ENCODE results near the gene PTPN5. TPM values are rescaled to one million over a fixed set of nuclear protein-coding genes. Genes with fewer than 3 reads are reported as not detected.

Gene PTPN5
- total RNA-seq, 1 experiment from 2014 or later = not detected

GRCh38 chr11:18780896-18781295, 10.7 kb downstream of the PTPN5 start:
- DNase-seq = no peak
- Mint-ChIP-seq H3K27ac (ENCODE audit: unreplicated experiment) (no peak overlapping the region), H3K4me1 (ENCODE audit: low read depth, unreplicated experiment) (peaks cover 7% of the 10 kb centered on the region), H3K27me3 (ENCODE audit: insufficient read depth, unreplicated experiment) (peaks cover 2% of the 10 kb centered on the region), H3K36me3 (ENCODE audit: insufficient read depth, unreplicated experiment) (no peaks in the 10 kb centered on the region), H3K4me3 (ENCODE audit: unreplicated experiment) (no peak overlapping the region), H3K9me3 (ENCODE audit: unreplicated experiment) (no peaks in the 10 kb centered on the region)
- CTCF ChIA-PET = interaction anchor here (0.6 kb wide), 1 partner anchor 611 kb away, joined by 3 read pairs; no protein-coding TSS in a partner anchor
- POLR2A ChIA-PET = no interaction called here
- no peaks in the 10 kb centered on the region for H3K9me3 ChIP-seq
- H3K27me3 ChIP-seq (replicated peaks; ENCODE audit: control insufficient read depth, insufficient read depth, low read length) = no peaks in the 10 kb centered on the region
- H3K4me1 ChIP-seq = no peaks in the 10 kb centered on the region
- no TSS peak for BruUV-seq (replicated peaks)
- TF ChIP-seq, protein P1, sequence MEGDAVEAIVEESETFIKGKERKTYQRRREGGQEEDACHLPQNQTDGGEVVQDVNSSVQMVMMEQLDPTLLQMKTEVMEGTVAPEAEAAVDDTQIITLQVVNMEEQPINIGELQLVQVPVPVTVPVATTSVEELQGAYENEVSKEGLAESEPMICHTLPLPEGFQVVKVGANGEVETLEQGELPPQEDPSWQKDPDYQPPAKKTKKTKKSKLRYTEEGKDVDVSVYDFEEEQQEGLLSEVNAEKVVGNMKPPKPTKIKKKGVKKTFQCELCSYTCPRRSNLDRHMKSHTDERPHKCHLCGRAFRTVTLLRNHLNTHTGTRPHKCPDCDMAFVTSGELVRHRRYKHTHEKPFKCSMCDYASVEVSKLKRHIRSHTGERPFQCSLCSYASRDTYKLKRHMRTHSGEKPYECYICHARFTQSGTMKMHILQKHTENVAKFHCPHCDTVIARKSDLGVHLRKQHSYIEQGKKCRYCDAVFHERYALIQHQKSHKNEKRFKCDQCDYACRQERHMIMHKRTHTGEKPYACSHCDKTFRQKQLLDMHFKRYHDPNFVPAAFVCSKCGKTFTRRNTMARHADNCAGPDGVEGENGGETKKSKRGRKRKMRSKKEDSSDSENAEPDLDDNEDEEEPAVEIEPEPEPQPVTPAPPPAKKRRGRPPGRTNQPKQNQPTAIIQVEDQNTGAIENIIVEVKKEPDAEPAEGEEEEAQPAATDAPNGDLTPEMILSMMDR (IDR thresholded peaks at IDR 0.05; ENCODE audit: insufficient read depth in 1 of 2, low read depth in 1 of 2, low read length in 1 of 2, severe bottlenecking in 1 of 2, unreplicated experiment in 1 of 2) = no peak
- no peaks in the 10 kb centered on the region for H3K36me3 ChIP-seq (ENCODE audit: control insufficient read depth, insufficient read depth, low read length)
- H3K4me3 ChIP-seq (ENCODE audit: low read depth, low read length) = no peak overlapping the region
- intact Hi-C loops (cut with micrococcal nuclease; ENCODE audit: unreplicated experiment) = no loop called here

DNA sequence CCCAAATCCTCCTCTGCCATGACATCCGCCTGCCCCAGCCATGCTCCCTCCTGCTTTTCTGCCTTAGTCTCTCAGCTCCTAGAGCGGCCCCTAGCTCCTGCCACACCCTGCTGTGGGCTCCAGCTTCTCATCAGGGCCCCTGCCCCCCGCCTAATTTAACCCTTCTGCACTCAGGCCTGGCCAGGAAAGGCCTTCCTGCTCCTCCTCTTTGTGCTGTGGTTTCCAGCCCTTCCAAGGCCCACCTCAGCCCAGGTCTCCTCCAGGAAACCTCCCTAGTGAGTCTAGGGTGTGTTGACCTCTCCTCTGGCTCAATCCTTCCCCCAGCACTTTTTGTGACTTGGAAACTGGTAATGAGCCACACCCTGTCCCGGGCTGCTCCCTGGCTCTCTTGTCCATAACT, 11.3 kb downstream of the PTPN5 start:
- Mint-ChIP-seq H3K9me3 (ENCODE audit: unreplicated experiment) (no peaks in the 10 kb centered on the region), H3K27me3 (ENCODE audit: insufficient read depth, unreplicated experiment) (peaks cover 2% of the 10 kb centered on the region), H3K27ac (ENCODE audit: unreplicated experiment) (no peak overlapping the region), H3K36me3 (ENCODE audit: insufficient read depth, unreplicated experiment) (no peaks in the 10 kb centered on the region), H3K4me1 (ENCODE audit: low read depth, unreplicated experiment) (peaks cover 7% of the 10 kb centered on the region), H3K4me3 (ENCODE audit: unreplicated experiment) (no peak overlapping the region)
- no peaks in the 10 kb centered on the region for H3K27me3 ChIP-seq (replicated peaks; ENCODE audit: control insufficient read depth, insufficient read depth, low read length)
- H3K9me3 ChIP-seq = no peaks in the 10 kb centered on the region
- CTCF ChIA-PET = no interaction called here
- POLR2A ChIA-PET = no interaction called here
- H3K36me3 ChIP-seq (ENCODE audit: control insufficient read depth, insufficient read depth, low read length) = no peaks in the 10 kb centered on the region
- intact Hi-C loops (cut with micrococcal nuclease; ENCODE audit: unreplicated experiment) = no loop called here
- BruUV-seq (replicated peaks) = no TSS peak
- H3K4me3 ChIP-seq (ENCODE audit: low read depth, low read length) = no peak overlapping the region
- no peak for DNase-seq
- no peaks in the 10 kb centered on the region for H3K4me1 ChIP-seq
- TF ChIP-seq, protein P1 (IDR thresholded peaks at IDR 0.05; ENCODE audit: insufficient read depth in 1 of 2, low read depth in 1 of 2, low read length in 1 of 2, severe bottlenecking in 1 of 2, unreplicated experiment in 1 of 2) = no peak

GRCh38 chr11:18778468-18778867, 13.1 kb downstream of the PTPN5 start:
- ChIA-PET POLR2A (no interaction called here), CTCF (no interaction called here)
- no peaks in the 10 kb centered on the region for H3K9me3 Mint-ChIP-seq (ENCODE audit: unreplicated experiment)
- Histone ChIP-seq H3K4me1 (no peaks in the 10 kb centered on the region), H3K36me3 (ENCODE audit: control insufficient read depth, insufficient read depth, low read length) (no peaks in the 10 kb centered on the region), H3K4me3 (ENCODE audit: low read depth, low read length) (no peak overlapping the region), H3K9me3 (no peaks in the 10 kb centered on the region), H3K27me3 (replicated peaks; ENCODE audit: control insufficient read depth, insufficient read depth, low read length) (no peaks in the 10 kb centered on the region)
- no peaks in the 10 kb centered on the region for H3K27me3 Mint-ChIP-seq (ENCODE audit: insufficient read depth, unreplicated experiment)
- H3K27ac Mint-ChIP-seq (ENCODE audit: unreplicated experiment) = no peak overlapping the region
- no peaks in the 10 kb centered on the region for H3K36me3 Mint-ChIP-seq (ENCODE audit: insufficient read depth, unreplicated experiment)
- H3K4me3 Mint-ChIP-seq (ENCODE audit: unreplicated experiment) = no peak overlapping the region
- TF ChIP-seq, protein P1 (IDR thresholded peaks at IDR 0.05; ENCODE audit: insufficient read depth in 1 of 2, low read depth in 1 of 2, low read length in 1 of 2, severe bottlenecking in 1 of 2, unreplicated experiment in 1 of 2) = no peak
- BruUV-seq (replicated peaks) = no TSS peak
- DNase-seq = no peak
- intact Hi-C loops (cut with micrococcal nuclease; ENCODE audit: unreplicated experiment) = no loop called here
- H3K4me1 Mint-ChIP-seq (ENCODE audit: low read depth, unreplicated experiment) = peaks cover 7% of the 10 kb centered on the region
